Measurements from ENCODE around the gene PACRG.

DNA sequence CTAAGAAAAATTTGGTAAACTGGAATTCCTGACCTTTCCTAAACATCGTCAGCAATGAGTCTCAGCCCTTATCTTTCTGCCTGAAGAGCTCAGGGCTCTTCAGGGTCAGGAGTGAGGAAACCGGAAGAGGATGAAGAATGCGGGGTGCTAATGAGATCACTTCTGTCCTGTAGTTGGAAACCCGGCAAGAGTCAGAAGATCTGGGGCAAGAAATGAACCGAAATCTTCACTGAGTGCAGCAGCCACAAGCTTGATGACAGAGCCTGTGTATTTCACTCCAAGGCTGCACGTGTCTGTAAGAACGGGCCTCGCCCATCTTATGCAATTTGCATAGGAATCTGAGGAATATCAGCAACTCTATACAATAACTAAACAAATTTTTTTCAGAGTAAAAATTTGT is 626.3 kb downstream of the PACRG start:
- TF ChIP-seq EP300 (IDR thresholded peaks at IDR 0.05) (no peak), POLR2A (IDR thresholded peaks at IDR 0.05) (no peak)
- TF ChIP-seq, protein P1, sequence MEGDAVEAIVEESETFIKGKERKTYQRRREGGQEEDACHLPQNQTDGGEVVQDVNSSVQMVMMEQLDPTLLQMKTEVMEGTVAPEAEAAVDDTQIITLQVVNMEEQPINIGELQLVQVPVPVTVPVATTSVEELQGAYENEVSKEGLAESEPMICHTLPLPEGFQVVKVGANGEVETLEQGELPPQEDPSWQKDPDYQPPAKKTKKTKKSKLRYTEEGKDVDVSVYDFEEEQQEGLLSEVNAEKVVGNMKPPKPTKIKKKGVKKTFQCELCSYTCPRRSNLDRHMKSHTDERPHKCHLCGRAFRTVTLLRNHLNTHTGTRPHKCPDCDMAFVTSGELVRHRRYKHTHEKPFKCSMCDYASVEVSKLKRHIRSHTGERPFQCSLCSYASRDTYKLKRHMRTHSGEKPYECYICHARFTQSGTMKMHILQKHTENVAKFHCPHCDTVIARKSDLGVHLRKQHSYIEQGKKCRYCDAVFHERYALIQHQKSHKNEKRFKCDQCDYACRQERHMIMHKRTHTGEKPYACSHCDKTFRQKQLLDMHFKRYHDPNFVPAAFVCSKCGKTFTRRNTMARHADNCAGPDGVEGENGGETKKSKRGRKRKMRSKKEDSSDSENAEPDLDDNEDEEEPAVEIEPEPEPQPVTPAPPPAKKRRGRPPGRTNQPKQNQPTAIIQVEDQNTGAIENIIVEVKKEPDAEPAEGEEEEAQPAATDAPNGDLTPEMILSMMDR (IDR thresholded peaks at IDR 0.05): no peak

All from ovary (tissue), 3 donors.